Right renal pelvis (tissue), 4 donors: ENCODE data around the gene TOMM70. TPM values are rescaled to one million over a fixed set of nuclear protein-coding genes. Genes with fewer than 3 reads are reported as not detected.
"Not testable (repeated sequence)": the region's sequence is repeated elsewhere in the genome, so short reads cannot be mapped to it uniquely, and the experiment has no call there.

ENCODE experiments used
- DNase-seq, 4 donors: peaks; one replicate each; pipeline ENCODE4 v3.0.0-alpha.2; 2013; ENCODE audit warnings: low read depth in 4 of 4, low spot score in 3 of 4, missing footprints in 1 of 4
- polyA plus RNA-seq, 4 donors: library from polyadenylated mRNA; unstranded; fragments of 120-200 nt; gene quantifications; one replicate each; pipeline ENCODE4 v1.2.1, GENCODE V29; 2013; ENCODE audit not compliant: insufficient read length in 4 of 4

TOMM70 gene
- polyA plus RNA-seq, 4 donors = 65.4 to 81.2 (median 77.2) TPM

DNA sequence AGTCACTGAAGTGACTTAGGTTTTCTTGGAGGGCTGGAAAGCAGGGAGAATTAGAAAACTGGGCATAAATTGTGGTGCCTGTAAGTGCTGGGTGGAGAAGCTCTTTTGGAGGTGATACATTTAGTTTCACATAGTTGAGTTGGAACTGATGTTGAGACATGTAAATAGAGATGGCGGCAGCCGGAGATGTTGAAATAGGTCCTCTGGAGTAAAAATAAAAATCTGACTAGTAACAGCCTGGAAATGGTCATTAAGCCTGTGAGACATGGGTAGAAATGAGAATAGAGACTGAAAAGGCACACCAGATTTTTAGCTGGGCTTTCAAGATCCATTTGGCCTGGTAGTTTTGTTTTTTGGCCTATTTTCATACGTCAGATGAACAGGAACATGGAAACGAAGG is 69.2 kb downstream of the TOMM70 start:
- DNase-seq = no peak

DNA sequence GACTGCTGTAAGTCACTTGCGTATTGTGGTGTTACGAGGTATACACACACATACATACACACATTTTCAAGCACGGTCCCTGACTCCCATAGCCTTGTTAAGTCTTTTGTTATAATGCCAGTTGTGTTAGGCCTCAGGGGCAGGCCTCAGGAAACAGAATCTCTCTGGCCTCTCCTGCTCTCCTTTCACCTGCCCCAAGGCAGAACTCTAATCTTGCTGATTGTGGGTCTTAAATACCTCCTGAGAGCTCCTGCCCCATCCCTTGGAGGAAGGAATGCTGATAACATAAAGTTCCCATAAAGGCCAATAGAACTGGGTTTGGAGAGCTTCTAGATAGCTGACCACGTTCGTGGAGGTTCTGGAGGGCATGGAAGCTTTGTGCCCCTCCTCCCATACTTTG is 70.2 kb downstream of the TOMM70 start:
- no peak for DNase-seq

- DNase-seq = no peak
Measured at GRCh38 chr3:100329800-100330489, 70.9 kb downstream of the TOMM70 start.

DNA sequence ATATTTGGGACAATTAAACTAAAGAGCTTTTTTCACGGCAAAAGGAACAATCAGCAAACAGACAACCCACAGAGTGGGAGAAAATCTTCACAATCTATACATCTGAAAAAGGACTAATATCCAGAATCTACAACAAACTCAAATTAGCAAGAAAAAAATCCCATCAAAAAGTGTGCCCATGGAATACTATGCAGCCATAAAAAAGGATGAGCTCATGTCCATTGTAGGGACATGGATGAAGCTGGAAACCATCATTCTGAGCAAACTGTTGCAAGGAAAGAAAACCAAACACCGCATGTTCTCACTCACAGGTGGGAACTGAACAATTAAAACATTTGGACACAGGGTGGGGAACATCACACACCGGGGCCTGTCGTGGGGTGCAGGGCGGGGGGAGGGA is 73.5 kb downstream of the TOMM70 start:
- DNase-seq = not testable (repeated sequence)

GRCh38 chr3:100325827-100326226 is 75.1 kb downstream of the TOMM70 start:
- no peak for DNase-seq

- no peak for DNase-seq
Measured at GRCh38 chr3:100324044-100324443, 76.8 kb downstream of the TOMM70 start.

DNA sequence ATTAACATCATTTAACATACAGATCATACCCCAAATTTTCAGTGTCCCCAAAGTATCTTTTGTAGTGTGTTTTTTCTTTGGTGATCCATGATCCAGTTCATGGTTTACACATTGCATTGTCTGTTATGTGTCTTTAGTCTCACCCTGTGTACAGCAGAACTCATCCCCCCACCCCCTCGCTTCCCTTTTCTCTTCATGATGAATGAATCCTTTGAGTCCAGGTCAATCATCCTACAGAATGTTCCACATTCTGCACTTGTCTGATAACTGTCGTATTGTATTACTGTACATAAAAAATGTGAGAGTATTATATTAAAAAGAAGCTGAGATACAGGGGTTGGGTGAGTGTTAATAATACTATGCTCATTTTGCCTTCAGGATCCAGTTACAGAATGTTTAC is 80.9 kb downstream of the TOMM70 start:
- DNase-seq = no peak

- DNase-seq = no peak
Measured at GRCh38 chr3:100317912-100318311, 83.0 kb downstream of the TOMM70 start.

GRCh38 chr3:100316641-100317069 is 84.2 kb downstream of the TOMM70 start:
- DNase-seq = peak in 3 of 4 donors; percentile 16 to 17 (median 16)

Other genes with a start within 250 kb of the TOMM70 start
- 10 to 100 TPM; 33.9 to 47.1 (median 42.3) TPM for gene TBC1D23, start 140.1 kb downstream of the TOMM70 start, polyA plus RNA-seq
- 100 to 1,000 TPM; 105 to 129 (median 123) TPM for gene NIT2, start 66.3 kb downstream of the TOMM70 start, polyA plus RNA-seq
- gene LNP1, start 450 bp upstream of the TOMM70 start, polyA plus RNA-seq = 10 to 100 TPM in 1 of 4 donors, 1 to 10 TPM in 3; 7.0 to 10.1 (median 8.7) TPM
- 10 to 100 TPM; 24.4 to 27.3 (median 26.9) TPM for gene TMEM45A, start 91.5 kb upstream of the TOMM70 start, polyA plus RNA-seq
- under 1 TPM in 3 of 4 donors, not detected in 1; 0.03 to 0.10 (median 0.06) TPM for gene ADGRG7, start 208.5 kb upstream of the TOMM70 start, polyA plus RNA-seq